ENCODE data around the gene ZMYND8.
A peak's percentile ranks its signal among the peaks of the same experiment; 100 is the strongest.
"Not testable (repeated sequence)": the region's sequence is repeated elsewhere in the genome, so short reads cannot be mapped to it uniquely, and the experiment has no call there.

ZMYND8 gene

DNA sequence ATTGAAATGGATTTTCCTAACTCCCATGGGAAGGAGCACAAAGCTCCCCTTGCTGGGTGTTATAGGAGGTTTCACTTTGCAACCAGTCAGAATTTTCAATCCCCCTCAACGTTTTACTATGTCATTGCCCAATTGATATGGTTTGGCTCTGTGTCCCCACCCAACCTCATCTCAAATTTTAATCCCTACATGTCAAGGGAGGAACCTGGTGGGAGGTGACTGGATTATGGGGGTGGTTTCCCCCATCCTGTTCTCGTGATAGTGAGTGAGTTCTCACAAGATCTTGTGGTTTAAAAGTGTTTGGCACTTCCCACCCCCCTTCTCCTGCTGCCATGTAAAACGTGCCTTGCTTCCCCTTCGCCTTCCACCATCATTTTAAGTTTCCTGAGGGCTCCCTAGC lies 62.9 kb downstream of the ZMYND8 start:
- no peak for TF ChIP-seq POU2F2 (IDR thresholded peaks at IDR 0.05; ENCODE audit: low read depth, low read length)
- no peak for TF ChIP-seq SPI1 (IDR thresholded peaks at IDR 0.05; ENCODE audit: low read depth, low read length)
- DNase-seq (ENCODE audit: insufficient read length, low spot score) = no peak
- FAIRE-seq = no peak

DNA sequence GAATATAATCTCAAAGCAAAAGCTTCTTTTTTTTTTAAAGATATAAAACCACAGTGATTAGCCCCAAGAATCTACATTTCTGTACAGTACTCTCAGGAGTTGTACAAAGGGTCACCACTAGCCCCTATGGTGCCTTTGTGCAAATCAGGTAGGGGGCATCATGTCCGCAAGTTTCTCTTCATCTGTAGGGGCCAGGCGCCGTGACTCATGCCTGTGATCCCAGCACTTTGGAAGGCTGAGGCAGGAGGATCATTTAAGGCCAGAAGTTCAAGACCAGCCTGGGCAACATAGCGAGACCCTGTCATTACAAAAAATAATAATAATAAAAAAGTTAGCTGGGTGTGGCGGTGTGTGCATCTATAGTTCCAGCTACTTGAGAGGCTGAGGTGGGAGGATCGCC lies 63.9 kb downstream of the ZMYND8 start:
- DNase-seq (ENCODE audit: insufficient read length, low spot score) (no peak), FAIRE-seq (no peak)
- TF ChIP-seq POU2F2 (IDR thresholded peaks at IDR 0.05; ENCODE audit: low read depth, low read length) = no peak
- no peak for TF ChIP-seq POLR2AphosphoS5 (IDR thresholded peaks at IDR 0.05; ENCODE audit: low read depth, low read length)
- TF ChIP-seq TAF1 (IDR thresholded peaks at IDR 0.05; ENCODE audit: low read depth, low read length) = no peak
- TF ChIP-seq PAX5 (IDR thresholded peaks at IDR 0.05; ENCODE audit: insufficient read depth, low read length, severe bottlenecking) = no peak
- no peak for TF ChIP-seq SPI1 (IDR thresholded peaks at IDR 0.05; ENCODE audit: low read depth, low read length)
- no peak for TF ChIP-seq POLR2A (IDR thresholded peaks at IDR 0.05; ENCODE audit: low read depth, low read length)

DNA sequence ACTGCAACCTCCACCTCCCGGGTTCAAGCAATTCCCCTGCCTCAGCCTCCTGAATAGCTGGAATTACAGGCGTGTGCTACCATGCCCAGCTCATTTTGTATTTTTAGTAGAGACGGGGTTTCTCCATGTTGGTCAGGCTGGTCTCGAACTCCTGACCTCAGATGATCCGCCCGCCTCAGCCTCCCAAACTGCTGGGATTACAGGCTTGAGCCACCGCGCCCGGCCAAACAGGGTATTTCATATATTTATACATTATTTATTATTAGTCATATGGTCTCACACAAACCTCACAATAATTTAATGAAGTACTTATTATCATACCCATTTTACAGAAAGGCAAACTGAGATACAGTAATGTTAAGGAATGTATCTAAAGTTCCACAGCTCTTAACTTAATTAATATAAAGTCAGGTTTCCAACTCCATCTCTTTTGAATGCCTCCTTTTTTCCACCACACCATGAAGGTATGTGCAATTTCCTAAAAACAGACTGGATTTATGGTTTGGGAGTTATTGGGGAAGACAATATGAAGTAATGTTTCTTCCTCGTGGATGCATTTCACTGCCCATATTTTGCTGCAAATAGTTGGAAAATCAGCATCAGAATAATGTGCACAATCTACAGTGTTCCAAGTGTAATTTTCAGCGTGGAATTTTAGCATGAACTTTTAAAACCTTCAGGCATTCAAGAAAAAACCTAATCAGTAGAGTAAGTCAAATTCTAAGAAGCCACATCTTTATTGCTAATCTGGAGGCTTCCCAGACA lies 65.7 kb downstream of the ZMYND8 start:
- no peak for DNase-seq (ENCODE audit: insufficient read length, low spot score)
- FAIRE-seq = no peak
- TF ChIP-seq POLR2A (IDR thresholded peaks at IDR 0.05; ENCODE audit: low read depth, low read length) = no peak
- no peak for TF ChIP-seq TAF1 (IDR thresholded peaks at IDR 0.05; ENCODE audit: low read depth, low read length)
- no peak for TF ChIP-seq SPI1 (IDR thresholded peaks at IDR 0.05; ENCODE audit: low read depth, low read length)
- TF ChIP-seq POU2F2 (IDR thresholded peaks at IDR 0.05; ENCODE audit: low read depth, low read length) = no peak
- TF ChIP-seq POLR2AphosphoS5 (IDR thresholded peaks at IDR 0.05; ENCODE audit: low read depth, low read length) = no peak
- no peak for TF ChIP-seq PAX5 (IDR thresholded peaks at IDR 0.05; ENCODE audit: insufficient read depth, low read length, severe bottlenecking)

DNA sequence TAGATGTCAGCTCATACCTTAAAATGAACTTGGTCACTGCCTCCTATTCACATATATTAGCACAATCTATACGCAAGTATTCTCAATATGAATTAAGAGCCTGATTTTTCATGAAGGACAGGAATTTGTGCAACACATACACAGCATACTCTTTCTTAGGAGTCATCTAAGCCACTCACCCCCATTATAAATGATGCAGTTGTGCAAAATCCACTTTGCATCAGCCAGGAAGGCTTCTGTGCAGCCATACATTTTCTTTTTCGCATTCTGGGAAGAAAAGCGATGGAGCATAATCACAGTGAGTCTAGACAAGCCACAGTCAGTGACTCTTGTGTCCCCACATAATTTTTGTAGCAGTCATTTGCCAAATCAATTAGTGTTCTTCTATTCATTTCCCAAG lies 66.5 kb downstream of the ZMYND8 start:
- no peak for DNase-seq (ENCODE audit: insufficient read length, low spot score)
- no peak for TF ChIP-seq POLR2AphosphoS5 (IDR thresholded peaks at IDR 0.05; ENCODE audit: low read depth, low read length)
- no peak for TF ChIP-seq POU2F2 (IDR thresholded peaks at IDR 0.05; ENCODE audit: low read depth, low read length)
- no peak for TF ChIP-seq SPI1 (IDR thresholded peaks at IDR 0.05; ENCODE audit: low read depth, low read length)
- TF ChIP-seq TAF1 (IDR thresholded peaks at IDR 0.05; ENCODE audit: low read depth, low read length) = no peak
- TF ChIP-seq PAX5 (IDR thresholded peaks at IDR 0.05; ENCODE audit: insufficient read depth, low read length, severe bottlenecking) = no peak
- no peak for TF ChIP-seq POLR2A (IDR thresholded peaks at IDR 0.05; ENCODE audit: low read depth, low read length)
- no peak for FAIRE-seq

DNA sequence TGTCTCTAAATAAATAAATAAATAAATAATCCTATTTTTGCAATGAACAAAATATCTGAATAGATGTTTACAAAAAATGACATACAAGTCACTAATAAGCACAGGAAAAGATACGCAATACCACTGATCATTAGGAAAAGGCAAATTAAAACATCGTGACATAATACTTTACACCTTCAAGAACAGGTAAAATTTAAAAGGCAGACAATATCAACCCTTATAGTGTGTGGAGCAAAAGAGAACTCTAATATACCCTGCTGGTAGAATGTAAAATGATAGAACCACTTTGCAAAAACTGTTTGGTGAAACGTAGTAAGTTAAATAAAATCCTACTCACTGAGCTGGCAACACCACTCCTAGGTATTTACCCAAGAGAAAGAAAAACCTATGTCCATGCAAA lies 67.4 kb downstream of the ZMYND8 start:
- FAIRE-seq (no peak), DNase-seq (ENCODE audit: insufficient read length, low spot score) (no peak)
- TF ChIP-seq POU2F2 (IDR thresholded peaks at IDR 0.05; ENCODE audit: low read depth, low read length) (no peak), POLR2A (IDR thresholded peaks at IDR 0.05; ENCODE audit: low read depth, low read length) (no peak), TAF1 (IDR thresholded peaks at IDR 0.05; ENCODE audit: low read depth, low read length) (no peak), SPI1 (IDR thresholded peaks at IDR 0.05; ENCODE audit: low read depth, low read length) (no peak), PAX5 (IDR thresholded peaks at IDR 0.05; ENCODE audit: insufficient read depth, low read length, severe bottlenecking) (no peak), POLR2AphosphoS5 (IDR thresholded peaks at IDR 0.05; ENCODE audit: low read depth, low read length) (no peak)

DNA sequence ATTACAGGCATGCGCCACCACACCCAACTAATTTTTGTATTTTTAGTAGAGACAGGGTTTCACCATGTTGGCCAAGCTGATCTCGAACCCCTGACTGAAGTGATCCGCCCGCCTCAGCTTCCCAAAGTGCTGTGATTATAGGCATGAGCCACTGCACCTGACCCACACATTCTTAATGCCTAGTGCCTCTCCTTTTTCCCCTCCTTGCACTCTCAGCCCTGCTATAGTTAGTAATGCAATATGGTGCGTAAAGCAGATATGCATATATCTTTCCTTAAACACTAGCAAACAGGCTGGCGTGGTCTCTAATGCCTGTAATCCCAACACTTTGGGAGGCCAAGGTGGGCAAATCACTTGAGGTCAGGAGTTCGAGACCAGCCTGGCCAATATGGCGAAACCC lies 68.0 kb downstream of the ZMYND8 start:
- DNase-seq (ENCODE audit: insufficient read length, low spot score); FAIRE-seq: not testable (repeated sequence)

DNA sequence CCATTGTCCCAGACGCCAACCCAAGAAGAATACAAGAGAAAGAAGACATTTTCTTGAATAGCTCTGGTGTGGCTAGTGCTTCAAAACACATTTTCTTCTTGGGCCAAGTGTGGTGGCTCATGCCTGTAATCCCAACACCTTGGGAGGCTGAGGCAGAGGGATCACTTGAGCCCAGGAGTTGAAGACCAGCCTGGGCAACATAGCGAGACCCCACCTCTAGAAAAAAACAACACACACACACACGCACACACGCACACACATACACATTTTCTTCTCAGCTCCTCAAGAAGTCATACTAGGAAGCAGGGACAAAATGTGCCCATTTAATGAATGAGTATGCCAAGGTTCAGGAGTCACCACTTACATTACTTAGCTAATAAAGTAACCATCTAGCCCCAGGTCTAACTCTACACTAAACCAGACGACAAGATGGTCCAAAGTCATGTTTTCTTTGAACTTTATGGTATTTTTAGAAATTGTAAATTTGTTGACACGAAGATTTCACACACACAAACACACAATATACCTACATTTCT lies 68.8 kb downstream of the ZMYND8 start:
- DNase-seq (ENCODE audit: insufficient read length, low spot score) = no peak
- peak; percentile 13 for FAIRE-seq
- no peak for TF ChIP-seq POLR2A (IDR thresholded peaks at IDR 0.05; ENCODE audit: low read depth, low read length)
- no peak for TF ChIP-seq POU2F2 (IDR thresholded peaks at IDR 0.05; ENCODE audit: low read depth, low read length)

DNA sequence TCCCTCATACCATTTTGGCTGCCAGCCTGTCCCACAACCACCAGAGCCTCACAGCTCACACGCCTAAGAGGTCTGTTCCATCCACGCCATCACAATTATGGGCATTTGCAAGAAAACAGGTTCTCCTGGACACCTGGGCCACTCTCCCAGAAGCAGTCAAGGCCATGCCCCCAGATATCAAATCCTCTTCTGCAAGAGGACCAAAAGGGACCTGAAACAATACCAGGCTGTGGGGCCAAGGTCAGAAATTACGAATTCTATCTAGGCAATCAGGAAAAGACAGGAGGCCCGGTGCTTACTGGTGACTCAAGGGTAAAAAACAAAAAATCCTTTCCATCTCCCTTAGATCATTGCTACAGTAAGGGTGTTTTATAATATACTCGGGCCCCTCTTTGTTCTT lies 69.8 kb downstream of the ZMYND8 start:
- no peak for FAIRE-seq
- no peak for TF ChIP-seq POLR2AphosphoS5 (IDR thresholded peaks at IDR 0.05; ENCODE audit: low read depth, low read length)
- no peak for TF ChIP-seq SPI1 (IDR thresholded peaks at IDR 0.05; ENCODE audit: low read depth, low read length)
- TF ChIP-seq POLR2A (IDR thresholded peaks at IDR 0.05; ENCODE audit: low read depth, low read length) = no peak
- TF ChIP-seq PAX5 (IDR thresholded peaks at IDR 0.05; ENCODE audit: insufficient read depth, low read length, severe bottlenecking) = no peak
- TF ChIP-seq TAF1 (IDR thresholded peaks at IDR 0.05; ENCODE audit: low read depth, low read length) = no peak
- no peak for TF ChIP-seq POU2F2 (IDR thresholded peaks at IDR 0.05; ENCODE audit: low read depth, low read length)
- no peak for DNase-seq (ENCODE audit: insufficient read length, low spot score)

DNA sequence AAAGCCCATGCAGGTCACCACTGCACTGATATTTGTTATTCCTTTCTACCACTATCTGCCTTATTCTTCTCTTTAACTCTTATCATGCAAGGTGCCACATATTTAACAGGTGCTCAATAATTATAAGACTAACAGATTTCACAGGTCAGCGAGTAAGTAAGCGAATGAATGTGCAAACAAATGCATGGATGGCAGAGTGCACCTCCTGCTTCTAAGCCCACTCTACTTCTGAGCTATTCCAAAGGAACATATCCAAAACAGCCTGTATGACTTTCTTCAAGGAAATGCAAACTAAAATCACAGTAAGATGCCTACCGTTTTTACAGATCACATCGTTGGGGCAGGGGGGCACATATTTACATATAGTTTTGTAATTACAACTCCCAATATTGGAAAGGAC lies 71.3 kb downstream of the ZMYND8 start:
- TF ChIP-seq TAF1 (IDR thresholded peaks at IDR 0.05; ENCODE audit: low read depth, low read length) = no peak
- TF ChIP-seq POLR2A (IDR thresholded peaks at IDR 0.05; ENCODE audit: low read depth, low read length) = no peak
- no peak for TF ChIP-seq SPI1 (IDR thresholded peaks at IDR 0.05; ENCODE audit: low read depth, low read length)
- TF ChIP-seq POU2F2 (IDR thresholded peaks at IDR 0.05; ENCODE audit: low read depth, low read length) = no peak
- TF ChIP-seq POLR2AphosphoS5 (IDR thresholded peaks at IDR 0.05; ENCODE audit: low read depth, low read length) = no peak
- no peak for TF ChIP-seq PAX5 (IDR thresholded peaks at IDR 0.05; ENCODE audit: insufficient read depth, low read length, severe bottlenecking)
- FAIRE-seq (no peak), DNase-seq (ENCODE audit: insufficient read length, low spot score) (no peak)

DNA sequence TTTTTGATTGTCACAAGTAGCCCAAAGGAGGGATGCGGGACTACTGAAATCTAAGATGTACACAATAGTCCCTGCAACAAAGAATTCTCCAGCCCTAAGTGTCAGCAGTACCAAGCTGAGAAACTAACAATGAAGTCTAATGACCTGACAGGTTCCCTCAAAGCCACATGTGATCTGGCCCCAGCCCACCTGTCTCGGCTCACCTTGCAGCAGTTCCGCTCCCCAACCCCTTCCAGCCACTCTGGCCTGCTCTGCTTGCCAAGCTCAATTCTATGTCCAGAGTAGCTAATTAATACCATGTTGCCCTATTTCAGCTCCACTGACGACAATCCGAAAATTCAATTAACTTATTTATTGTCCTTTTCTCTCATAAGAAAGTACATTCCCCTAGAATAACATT lies 72.1 kb downstream of the ZMYND8 start:
- no peak for DNase-seq (ENCODE audit: insufficient read length, low spot score)
- no peak for TF ChIP-seq POU2F2 (IDR thresholded peaks at IDR 0.05; ENCODE audit: low read depth, low read length)
- TF ChIP-seq POLR2AphosphoS5 (IDR thresholded peaks at IDR 0.05; ENCODE audit: low read depth, low read length) = no peak
- FAIRE-seq = no peak
